SKM-1 (cell line): Measurements from ENCODE around the gene SUSD6.
"Not testable (repeated sequence)": the region's sequence is repeated elsewhere in the genome, so short reads cannot be mapped to it uniquely, and the experiment has no call there.

ENCODE experiments used
- DNase-seq: peaks from one replicate; lab custom pipeline; 2025; ENCODE audit not compliant: unreplicated experiment; lab: John Stamatoyannopoulos, UW

The SUSD6 gene

DNA sequence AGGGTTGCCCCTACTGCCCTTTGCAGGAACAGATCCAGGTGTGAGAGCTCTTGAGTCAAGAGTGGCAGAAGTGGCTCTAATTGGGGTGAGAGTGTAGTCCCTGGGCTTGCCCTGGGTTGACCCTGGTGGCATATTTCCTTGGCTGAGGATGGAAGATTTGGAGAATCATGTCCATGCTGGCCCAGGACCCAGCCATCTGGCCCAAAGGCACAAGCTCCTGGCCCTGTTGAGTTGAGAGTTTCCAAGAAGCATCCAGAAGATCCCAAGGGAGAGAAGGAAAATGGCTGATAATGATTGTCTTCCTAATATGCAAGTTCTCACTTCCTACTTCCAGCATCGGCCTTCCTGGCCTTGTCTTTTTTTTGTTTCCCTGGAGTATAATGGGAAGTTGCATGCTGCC lies 100.1 kb downstream of the SUSD6 start:
- no peak for DNase-seq

DNA sequence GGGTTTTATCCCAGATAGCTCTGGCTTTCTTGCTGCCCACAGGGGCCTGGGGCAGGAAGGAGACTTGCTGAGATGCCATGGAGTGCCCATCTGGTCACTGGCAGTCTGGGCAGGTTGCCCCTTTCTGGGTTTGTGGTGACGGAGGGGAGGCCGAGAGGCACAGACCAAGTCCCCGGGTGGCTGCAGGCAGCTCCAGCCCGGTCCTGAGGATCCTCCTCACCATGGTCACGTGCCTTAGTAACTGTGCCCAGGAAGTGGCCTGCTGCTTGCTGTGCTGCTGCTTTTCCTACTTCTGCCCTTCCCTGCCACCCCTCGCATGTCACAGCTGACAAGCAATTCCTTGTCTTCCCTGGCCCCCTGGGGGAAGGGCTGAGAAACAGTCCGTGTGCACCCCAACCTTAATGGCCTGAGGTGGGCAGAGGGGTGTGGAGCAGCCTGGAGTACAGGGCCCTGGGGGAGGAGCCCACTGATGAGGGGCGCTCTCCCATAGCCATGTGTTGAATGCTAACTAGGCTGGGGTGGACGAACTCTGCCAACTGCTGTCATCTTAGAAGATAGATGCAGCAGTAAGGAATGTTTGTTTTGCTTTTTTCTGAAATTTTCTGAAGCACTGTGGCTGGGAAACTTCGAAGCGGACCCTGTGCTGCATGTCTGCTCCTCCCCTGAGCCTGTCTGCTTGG lies 100.6 kb downstream of the SUSD6 start:
- no peak for DNase-seq

DNA sequence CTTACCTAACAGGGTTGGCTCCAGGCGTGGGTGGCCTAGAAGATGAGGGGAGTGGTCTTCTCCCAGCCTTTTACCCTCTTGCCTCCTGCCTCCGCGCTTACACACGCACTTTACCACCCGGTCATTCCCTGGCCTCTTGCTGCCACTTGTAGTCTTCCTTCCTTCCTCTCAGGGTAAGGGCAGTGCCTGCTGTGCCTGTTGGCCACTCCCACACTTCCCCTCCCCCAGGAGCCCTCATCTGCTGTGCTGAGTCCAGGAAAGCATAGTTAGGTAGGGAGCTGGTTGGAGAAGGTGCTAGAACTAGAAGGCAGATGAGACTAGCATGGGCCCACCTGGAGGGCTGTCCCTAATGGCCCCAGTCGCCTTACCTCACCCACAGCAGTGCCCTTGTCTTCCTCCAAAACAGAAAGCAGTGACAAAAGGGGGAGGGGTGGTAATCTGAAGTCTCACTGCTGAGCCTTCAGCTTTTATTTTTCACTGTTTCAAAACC lies 101.2 kb downstream of the SUSD6 start:
- no peak for DNase-seq

DNA sequence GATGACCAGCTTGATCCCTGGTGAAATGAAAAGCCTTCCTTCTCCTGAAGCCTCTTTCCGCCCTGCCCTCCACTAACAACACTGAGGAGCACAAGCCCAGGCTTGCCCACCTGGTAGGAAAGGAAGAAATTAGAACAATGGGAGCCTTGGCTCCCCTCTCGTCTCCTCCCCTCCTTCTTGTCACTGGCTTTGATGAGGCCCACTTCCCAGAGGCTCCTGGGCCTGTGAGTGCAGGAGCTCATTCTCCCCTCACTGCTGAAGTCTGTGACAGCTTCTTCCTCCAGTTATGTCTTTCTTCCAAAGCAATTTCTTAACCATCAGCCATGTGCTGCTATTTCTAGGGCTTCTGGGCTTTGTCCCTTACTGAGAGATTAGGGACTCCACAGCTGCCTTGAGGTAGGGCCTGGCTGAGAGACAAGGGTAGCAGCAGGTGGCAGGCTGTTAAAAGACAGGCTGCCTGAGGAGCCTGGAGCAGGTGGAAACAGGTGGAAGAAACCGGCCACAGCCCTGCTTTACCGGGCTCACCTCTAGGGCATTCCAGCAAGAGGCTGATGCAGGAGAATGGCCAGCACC lies 101.9 kb downstream of the SUSD6 start:
- no peak for DNase-seq

DNA sequence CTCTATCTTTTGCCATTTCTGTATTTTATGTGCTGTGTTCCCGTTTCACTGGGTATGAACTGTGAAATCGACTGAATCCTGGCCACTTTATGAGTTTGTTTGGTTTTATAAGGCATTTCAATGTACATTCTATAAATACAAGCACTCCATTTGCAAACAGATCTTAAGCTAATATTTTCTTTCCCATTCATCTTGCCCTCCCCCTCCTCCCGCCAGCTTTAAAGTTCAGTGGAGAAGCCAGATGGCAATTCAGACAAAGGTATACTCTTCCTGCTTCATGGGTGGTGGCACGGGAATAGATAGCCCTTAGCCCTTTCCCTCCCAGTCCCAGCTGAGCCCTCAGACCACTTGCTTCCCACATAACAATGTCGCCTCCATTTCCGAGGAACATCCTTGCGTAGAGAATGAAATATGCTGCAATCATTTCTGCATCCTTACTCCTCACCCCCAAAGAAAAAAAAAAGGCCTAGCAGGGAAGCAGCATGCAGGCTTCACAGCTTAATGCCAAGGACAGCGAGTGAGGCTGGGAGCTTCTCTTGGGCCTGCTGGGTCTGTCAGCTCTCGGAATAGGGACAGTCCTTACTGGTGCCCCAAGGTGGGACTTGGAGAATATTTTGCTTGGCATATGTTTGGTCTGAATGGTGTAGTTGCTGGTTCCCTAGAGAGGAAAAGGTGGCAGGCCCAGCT lies 102.7 kb downstream of the SUSD6 start:
- DNase-seq, result no peak

DNA sequence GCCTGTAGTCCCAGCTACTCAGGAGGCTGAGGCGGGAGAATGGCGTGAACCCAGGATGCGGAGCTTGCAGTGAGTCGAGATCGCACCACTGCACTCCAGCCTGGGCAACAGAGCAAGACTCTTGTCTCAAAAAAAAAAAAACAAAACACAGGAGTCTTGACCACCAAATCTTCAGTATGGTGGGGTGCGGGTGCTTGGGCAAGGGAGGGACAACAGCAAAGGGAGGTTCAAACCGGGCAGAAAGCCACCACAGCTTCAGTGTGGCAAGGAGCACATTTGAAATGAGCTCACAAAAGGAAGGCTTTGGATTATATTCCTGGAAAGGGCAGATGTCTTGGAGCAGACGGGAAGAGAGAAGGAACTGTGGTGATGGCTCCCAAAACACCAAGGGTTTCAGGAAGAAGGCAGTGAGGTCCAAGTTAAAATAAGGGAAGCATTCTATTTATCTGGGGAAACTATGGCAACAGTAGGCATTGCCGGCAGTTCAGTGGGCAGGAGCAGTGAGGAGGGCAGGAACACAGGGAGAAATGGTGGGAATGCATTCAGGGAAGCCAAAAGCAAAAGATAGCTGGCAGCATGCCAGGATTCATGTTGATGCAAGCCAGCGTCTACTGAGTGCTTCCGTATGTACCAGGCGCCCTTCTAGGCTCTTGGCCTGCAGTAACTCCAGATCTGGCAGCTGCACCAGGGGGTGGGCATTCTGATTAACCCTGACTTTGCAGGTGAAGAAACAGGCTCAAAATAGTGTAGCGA lies 104.5 kb downstream of the SUSD6 start:
- no peak for DNase-seq

DNA sequence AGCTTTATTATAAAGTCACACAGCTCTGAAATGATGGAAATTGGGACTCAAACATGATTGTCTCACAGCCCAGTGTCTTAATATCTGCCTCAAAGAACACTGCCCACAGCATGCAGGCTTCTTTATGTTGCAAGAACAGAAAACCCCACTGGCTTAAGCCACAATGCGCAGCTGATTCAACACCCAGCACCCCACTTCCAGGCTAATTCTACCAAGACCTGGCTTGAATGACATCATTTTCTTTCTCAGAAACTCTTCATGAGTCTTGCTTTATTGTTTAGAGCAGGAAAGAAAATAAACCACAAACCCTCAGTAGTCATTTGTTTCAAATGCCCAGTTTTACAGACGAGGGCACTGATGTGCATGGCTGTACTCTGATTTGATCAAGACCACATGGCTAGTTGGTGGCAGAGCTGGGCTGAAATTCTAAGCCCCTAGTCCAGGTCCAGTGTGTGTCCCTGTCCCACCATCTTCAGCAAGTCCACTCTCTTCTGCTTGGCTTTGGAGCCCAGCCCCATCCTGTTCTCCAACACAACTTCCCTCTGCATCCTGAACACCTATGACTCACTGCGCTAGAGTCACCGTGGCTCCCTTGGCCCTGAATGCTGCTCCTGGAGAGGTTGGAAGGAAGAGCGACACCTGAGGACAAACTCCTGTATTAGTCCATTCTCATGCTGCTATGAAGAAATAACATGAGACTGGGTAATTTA lies 105.2 kb downstream of the SUSD6 start:
- no peak for DNase-seq

DNA sequence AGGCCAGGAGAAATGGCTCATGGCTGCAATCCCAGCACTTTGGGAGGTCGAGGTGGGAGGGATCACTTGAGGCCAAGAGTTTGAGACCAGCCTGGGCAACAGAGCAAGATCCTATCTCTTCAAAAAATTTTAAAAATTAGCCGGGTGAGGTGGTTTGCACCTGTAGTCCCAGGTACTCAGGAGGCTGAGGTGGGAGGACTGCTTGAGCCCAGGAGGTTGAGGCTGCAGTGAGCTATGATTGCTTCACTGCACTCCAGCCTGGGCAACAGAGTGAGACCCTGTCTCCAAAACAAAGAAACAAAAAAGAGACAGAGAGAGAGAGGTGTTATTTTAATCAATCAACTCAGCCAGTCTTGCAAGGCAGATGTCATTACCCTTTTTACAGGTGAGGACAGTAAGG lies 107.2 kb downstream of the SUSD6 start:
- not testable (repeated sequence) for DNase-seq

DNA sequence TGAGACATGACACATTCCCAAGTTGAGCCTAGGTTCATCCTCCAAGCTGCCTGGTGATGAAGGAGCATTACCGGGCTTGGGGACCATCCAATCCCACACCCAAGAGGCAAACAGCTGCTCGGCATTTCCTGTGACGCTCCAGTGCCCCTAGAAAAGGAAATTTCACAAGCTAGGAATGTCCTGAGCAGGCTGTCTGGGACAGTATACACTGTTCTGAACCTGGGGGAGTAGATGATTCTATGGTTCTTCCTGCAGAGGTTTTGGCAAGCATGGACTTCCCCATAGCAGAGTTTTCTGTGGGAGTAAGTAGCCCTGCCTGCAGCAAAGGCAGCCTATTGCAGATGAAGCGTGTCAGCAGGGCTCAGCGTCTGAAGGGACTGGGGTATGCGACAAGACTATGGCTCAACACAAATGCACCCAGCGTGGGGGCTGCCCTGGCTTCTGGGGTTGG lies 108.1 kb downstream of the SUSD6 start:
- no peak for DNase-seq

DNA sequence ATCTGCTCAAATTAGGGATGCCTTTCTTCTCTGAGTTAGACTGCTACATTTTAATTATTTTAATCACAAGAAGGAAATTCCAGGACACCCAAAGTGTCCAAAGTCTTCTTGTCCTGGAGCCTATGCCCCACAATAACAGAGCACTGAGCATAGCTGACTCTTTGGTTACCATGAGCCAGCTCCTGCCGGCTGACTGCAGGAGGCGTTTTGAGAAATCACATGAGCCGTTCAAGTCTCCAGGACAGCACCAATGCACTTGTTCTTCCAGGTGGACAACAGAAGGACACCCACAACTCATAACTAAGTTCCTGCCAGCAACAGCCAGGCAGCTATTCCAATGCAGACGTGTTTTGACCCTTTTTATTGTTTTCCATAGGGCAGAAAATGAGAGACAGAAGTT lies 109.5 kb downstream of the SUSD6 start:
- no peak for DNase-seq

DNA sequence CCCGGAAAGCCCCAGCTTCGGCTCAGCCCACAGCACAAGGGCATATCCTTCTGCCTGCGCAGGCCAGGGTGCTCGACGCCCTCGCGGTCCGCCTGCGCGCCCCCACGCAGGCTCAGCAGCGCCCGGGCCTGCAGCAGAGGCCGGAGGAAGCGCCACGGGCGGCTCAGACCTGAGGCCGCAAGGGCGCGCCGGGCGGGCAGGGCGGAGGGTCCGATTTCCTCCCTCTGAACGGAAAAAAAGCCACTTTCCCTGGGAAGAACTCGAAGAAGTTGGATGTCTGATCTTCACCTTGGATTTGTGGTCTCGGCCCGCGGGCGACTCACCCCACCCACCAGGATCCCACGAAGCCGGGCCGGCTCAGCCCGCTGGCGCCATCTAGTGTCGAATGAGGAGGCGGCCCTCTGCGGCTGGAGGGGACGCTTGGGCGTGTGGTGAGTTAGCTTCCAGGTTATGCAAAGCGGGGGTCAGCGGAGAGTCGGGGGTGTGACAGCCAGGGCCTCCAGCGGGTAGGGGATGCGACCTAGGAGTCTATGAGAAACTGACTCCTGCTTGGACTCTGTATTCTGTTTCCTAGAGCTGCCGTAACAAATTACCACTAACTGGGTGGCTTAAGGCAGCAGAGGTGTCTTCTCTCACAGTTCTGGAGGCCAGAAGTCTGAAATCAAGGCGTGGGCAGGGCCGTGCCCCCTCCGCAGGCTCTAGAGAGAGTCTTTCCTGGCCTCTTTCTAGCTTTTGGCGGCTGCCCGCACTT lies 115.5 kb downstream of the SUSD6 start:
- DNase-seq, result peak; percentile 7

DNA sequence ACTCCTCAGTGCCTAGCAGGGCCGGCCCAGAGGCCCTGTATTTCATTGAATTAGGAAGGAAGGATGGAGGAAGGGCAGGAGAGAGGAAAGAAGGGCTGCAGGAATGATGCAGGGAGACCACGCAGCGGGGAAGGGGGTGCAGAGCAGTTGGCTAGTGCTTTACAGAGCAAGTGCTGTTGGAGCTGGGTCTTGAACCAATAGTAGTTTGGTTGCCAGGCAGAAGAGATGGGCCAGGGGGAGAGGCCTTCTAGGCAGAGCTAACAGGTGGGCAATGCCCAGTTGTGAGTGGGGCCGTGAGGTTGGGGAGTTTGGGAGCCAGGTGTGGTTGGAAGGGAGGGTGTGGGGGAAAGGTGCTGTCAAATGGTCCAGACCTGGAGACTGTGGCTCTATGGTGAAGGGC lies 116.5 kb downstream of the SUSD6 start:
- DNase-seq, result no peak

DNA sequence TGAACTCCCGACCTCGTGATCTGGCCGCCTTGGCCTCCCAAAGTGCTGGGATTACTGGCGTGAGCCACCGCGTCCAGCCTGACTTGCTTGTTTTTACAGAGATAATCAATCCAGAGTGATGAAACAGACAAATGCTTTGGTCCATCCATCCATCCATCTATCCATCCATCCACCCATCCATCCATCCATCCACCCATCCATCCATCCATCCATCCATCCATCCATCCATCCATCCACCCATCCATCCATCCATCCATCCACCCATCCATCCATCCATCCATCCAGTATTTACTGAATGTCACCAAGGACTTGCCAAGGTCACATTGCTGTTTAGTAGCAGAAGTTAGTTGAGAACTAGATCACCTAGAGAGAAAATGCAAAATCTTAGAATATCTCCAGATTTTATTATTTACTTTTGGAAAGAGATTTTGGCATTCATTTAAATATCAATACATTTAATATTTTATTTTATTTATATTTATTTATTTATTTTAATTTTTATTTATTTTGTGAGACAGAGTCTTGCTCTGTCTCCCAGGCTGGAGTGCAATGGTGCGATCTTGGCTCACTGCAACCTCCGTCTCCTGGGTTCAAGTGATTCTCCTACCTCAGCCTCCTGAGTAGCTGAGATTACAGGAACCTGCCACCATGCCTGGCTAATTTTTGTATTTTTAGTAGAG lies 120.7 kb downstream of the SUSD6 start:
- DNase-seq, result not testable (repeated sequence)

DNA sequence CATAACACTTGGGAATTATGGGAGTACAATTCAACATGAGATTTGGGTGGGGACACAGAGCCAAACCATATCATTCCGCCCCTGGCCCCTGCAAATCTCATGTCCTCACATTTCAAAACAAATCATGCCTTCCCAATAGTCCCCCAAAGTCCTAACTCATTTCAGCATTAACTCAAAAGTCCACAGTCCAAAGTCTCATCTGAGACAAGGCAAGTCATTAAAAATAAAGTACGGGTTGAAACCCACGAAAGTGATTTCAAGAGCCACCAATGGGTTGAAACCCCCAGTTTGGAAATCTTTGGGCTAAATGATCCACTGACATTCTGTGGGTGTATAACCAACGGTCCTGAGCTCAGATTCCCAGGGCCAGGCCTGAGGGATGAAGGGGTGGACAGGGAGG lies 125.0 kb downstream of the SUSD6 start:
- not testable (repeated sequence) for DNase-seq

DNA sequence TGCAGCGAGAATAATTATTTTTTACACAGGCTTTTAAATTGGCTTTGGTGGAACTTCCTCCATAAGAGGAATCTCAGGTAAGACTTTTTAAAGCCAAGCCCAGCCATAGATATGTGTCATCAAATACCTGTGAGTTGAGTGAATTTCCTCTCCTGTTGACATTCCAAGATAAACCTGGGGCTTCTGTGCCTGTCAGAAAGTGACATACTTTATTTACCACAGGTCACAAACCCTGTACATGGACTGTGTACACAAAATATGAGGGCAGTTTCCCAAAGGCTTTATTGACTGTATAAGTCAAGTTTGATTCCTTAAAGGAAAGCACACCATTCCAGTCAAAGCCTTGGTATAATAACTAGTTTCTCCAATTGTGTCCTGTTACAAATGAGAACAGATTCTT lies 129.7 kb downstream of the SUSD6 start:
- no peak for DNase-seq

DNA sequence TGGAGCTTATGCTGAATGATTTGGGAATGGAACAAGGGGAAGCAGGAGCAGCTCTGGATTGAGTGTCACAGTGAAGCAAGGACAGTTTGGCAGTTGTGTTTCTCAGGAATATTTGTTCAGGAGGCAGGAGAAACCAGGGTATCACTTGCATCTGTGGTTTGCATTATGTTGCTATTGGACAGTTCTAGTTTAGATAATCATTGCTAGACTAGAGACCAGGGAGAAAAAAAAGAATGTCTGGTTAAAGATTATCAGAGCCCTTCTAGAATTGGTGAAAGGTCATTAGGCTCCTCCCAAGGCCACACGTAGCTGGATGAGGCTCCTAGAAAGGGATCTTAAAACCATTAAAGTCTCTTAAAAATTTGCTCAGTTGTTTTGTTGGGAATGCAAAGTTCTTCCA lies 138.6 kb downstream of the SUSD6 start:
- no peak for DNase-seq

DNA sequence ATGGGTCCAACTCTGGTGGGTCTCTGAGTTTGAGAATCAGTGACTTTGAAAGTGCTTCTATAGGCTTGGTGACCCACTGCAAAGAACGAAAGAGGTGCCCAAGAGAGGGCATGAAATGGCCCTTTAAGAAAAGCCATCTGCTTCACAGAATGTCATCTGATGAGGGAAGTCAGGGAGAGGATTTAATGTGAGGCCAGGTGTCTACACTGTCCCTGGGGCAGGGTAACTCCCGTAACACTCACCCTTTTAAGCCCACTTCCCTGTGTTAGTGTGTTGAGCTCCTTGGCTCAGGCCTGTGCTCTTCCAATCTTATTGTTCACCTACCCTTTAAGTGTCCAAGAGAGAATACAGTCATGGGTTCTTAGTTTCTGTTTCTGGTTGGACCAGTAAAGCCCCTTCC lies 139.1 kb downstream of the SUSD6 start:
- no peak for DNase-seq

DNA sequence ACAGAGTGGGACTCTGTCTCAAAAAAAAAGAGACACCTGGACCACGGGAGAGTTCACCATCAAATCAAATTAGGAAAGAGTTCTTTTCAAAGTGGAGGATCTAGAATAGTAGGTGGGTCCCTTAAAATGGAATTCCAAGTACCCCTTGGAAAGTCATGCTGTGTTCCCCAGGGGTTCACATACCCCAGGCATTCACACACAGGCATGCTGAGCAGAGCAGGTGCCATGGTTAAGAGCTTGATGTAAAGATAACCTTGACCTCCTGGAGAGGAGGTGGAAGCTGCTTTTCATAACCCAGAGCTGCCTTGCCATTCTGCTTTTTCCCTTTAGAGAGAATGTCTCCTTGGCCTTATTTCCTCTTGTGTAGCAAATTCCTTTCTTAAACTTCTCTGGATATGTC lies 141.4 kb downstream of the SUSD6 start:
- no peak for DNase-seq

DNA sequence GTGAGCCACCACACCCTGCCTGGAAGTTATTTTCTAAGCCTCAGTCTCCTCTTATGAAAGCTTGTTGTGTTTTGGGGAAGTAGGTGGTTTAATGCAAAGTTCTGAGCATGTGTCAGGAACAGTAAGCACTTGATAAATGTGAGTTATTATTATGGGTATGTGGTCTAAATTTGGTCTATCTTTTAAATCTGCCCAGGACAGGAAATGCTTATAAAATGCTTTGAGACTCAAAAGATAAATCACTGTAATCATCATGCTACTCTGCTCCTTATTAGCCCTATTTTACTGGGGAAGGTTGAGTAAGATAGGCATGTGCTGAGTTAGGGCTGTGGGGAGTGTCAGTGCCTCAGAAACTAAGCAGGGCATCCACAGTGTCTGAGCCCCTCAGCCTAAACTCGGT lies 142.5 kb downstream of the SUSD6 start:
- no peak for DNase-seq

DNA sequence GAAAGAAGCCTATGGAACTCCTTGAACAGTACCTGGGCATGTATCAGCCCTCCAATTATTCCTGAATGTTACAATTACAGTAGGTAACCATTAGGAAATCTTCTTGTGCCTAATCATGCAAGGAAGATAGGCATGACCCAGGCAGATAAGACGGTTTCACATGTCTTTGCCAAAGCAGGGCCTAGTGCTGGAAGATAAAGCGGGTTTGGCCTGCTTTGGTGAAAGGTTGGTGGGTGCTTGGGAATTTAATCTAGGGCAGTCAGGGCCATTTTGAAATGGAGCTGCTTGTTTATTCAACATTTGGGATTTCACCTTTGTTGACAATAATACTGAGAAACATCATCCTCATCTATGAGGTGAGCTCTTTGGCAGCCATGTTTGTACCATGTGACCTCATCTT lies 143.1 kb downstream of the SUSD6 start:
- no peak for DNase-seq
